PC-3 (cell line): ENCODE results near the gene PSMD14. TPM values are rescaled to one million over a fixed set of nuclear protein-coding genes. Genes with fewer than 3 reads are reported as not detected.

Experiments used
- ATAC-seq: fragments of 200-7000 bp; cut with Tn5 transposase; 2 replicates; pipeline ENCODE4 v1.9.1; 2020; ENCODE audit warnings: mild to moderate bottlenecking, moderate library complexity
- BruUV-seq: library from RNA; stranded (reverse); fragments of 400-500 nt; replicated peaks from 2 replicates; lab custom pipeline; 2021; lab: Mats Ljungman, UMichigan
- CTCF ChIA-PET: fragments of 300-600 bp; sonication (Branson Sonifier 250); formaldehyde crosslinking; loops from one replicate; lab custom pipeline; 2022; ENCODE audit warnings: antibody characterized with exemption; lab: Charles Lee
- POLR2A ChIA-PET: fragments of 300-600 bp; sonication (Branson Sonifier 250); formaldehyde crosslinking; loops from one replicate; lab custom pipeline; 2022; ENCODE audit warnings: antibody characterized with exemption; ENCODE audit not compliant: unreplicated experiment; lab: Charles Lee
- DNase-seq: peaks from one replicate; pipeline ENCODE4 v3.0.0-alpha.2; 2015
- H2AFZ ChIP-seq: fragments of 300-600 bp; sonication (generic); 2 replicates; pipeline ENCODE4 v1.6.0; 2016; ENCODE audit warnings: antibody characterized with exemption, low read length
- H3F3A ChIP-seq: fragments of 300-600 bp; sonication (generic); one replicate; pipeline ENCODE4 v1.6.0; 2017; ENCODE audit warnings: antibody characterized with exemption, low read length, control low read depth, mild to moderate bottlenecking; ENCODE audit not compliant: unreplicated experiment
- H3K27ac ChIP-seq: fragments of 300-600 bp; sonication (generic); 2 replicates; pipeline ENCODE4 v1.5.1; 2016; ENCODE audit warnings: mild to moderate bottlenecking, low read length
- H3K27me3 ChIP-seq: fragments of 300-600 bp; sonication (generic); 2 replicates; pipeline ENCODE4 v1.6.1; 2016; ENCODE audit warnings: low read length, mixed read lengths
- H3K36me3 ChIP-seq: fragments of 300-600 bp; sonication (generic); 2 replicates; pipeline ENCODE4 v1.6.1; 2016; ENCODE audit warnings: low read depth, mixed run types, low read length, mixed read lengths
- H3K4me1 ChIP-seq: fragments of 300-600 bp; sonication (generic); 2 replicates; pipeline ENCODE4 v1.5.1; 2016; ENCODE audit warnings: low read length; ENCODE audit not compliant: insufficient read depth
- H3K4me2 ChIP-seq: fragments of 300-600 bp; sonication (generic); 2 replicates; pipeline ENCODE4 v1.6.0; 2016; ENCODE audit warnings: low read length
- H3K4me3 ChIP-seq: fragments of 300-600 bp; sonication (generic); 2 replicates; pipeline ENCODE4 v1.5.1; 2016; ENCODE audit warnings: mild to moderate bottlenecking, low read length, mixed read lengths
- H3K79me2 ChIP-seq: fragments of 300-600 bp; sonication (generic); 2 replicates; pipeline ENCODE4 v1.6.1; 2017; ENCODE audit warnings: low read length, mixed read lengths
- H3K9ac ChIP-seq: fragments of 300-600 bp; sonication (generic); 2 replicates; pipeline ENCODE4 v1.6.0; 2016; ENCODE audit warnings: mild to moderate bottlenecking, low read length
- H3K9me2 ChIP-seq: fragments of 300-600 bp; sonication (generic); replicated peaks from 2 replicates; pipeline ENCODE4 v1.6.1; 2016; ENCODE audit warnings: mixed run types, low read length, mixed read lengths
- H3K9me3 ChIP-seq: fragments of 300-600 bp; sonication (generic); 2 replicates; pipeline ENCODE4 v1.6.1; 2016; ENCODE audit warnings: low read length, mixed read lengths
- H4K20me1 ChIP-seq: fragments of 300-600 bp; sonication (generic); 2 replicates; pipeline ENCODE4 v1.6.1; 2016; ENCODE audit warnings: low read length, mixed read lengths
- CTCF ChIP-seq: fragments of 300-600 bp; sonication (generic); conservative IDR thresholded peaks from 2 replicates; pipeline ENCODE4 v1.5.1; 2017; ENCODE audit warnings: antibody characterized with exemption, low read depth, mild to moderate bottlenecking, low read length
- EZH2 ChIP-seq: fragments of 300-600 bp; sonication (generic); IDR thresholded peaks from one replicate; pipeline ENCODE4 v1.6.1; 2017; ENCODE audit warnings: antibody characterized with exemption, mild to moderate bottlenecking, low read length; ENCODE audit not compliant: unreplicated experiment
- EZH2phosphoT487 ChIP-seq: fragments of 300-600 bp; sonication (generic); IDR thresholded peaks from 2 replicates; pipeline ENCODE4 v1.6.1; 2018; ENCODE audit warnings: mild to moderate bottlenecking, antibody characterized with exemption, low read length, borderline replicate concordance
- intact Hi-C: fragments of 100-400 bp; cut with micrococcal nuclease; formaldehyde crosslinking; loops from 2 replicates; pipeline ENCODE4 v1.9.0; 2023
- total RNA-seq: library from RNA; depleted of rRNA; stranded (reverse); fragments of >200 nt; gene quantifications from 2 replicates; pipeline ENCODE4 v1.2.3, GENCODE V29; 2014

The PSMD14 gene
- total RNA-seq, 1 experiment from 2014 or later = 151 TPM

GRCh38 chr2:161409308-161409907 lies 101.2 kb downstream of the PSMD14 start:
- ATAC-seq (no peak), DNase-seq (no peak)
- no peak overlapping the region for H3K4me2 ChIP-seq
- no peak overlapping the region for H3K9ac ChIP-seq
- no peaks in the 10 kb centered on the region for H3K27me3 ChIP-seq
- no peaks in the 10 kb centered on the region for H3K9me3 ChIP-seq
- BruUV-seq = no TSS peak
- H3K9me2 ChIP-seq = no peaks in the 10 kb centered on the region
- no peaks in the 10 kb centered on the region for H3K79me2 ChIP-seq
- intact Hi-C loops = no loop called here
- H3F3A ChIP-seq = no peaks in the 10 kb centered on the region
- H3K36me3 ChIP-seq = peaks cover 7% of the 10 kb centered on the region; the same call in 1 of the 2 replicates
- H3K27ac ChIP-seq = no peak overlapping the region
- no peak overlapping the region for H2AFZ ChIP-seq
- H3K4me1 ChIP-seq = peaks cover 14% of the 10 kb centered on the region
- no peak overlapping the region for H3K4me3 ChIP-seq
- POLR2A ChIA-PET = no interaction called here
- CTCF ChIA-PET = no interaction called here
- no peak for TF ChIP-seq EZH2phosphoT487
- TF ChIP-seq CTCF = no peak
- TF ChIP-seq EZH2 = no peak
- no peaks in the 10 kb centered on the region for H4K20me1 ChIP-seq

- POLR2A ChIA-PET = interaction anchor here (0.6 kb wide), 1 partner anchor 648 kb away, joined by 3 read pairs; no protein-coding TSS in a partner anchor
- CTCF ChIA-PET = no interaction called here
- Histone ChIP-seq H3K4me3 (no peak overlapping the region), H3K9ac (no peak overlapping the region), H3K4me1 (peaks cover 19% of the 10 kb centered on the region), H3F3A (no peaks in the 10 kb centered on the region), H3K4me2 (no peak overlapping the region), H3K27ac (no peak overlapping the region), H3K36me3 (peaks cover 7% of the 10 kb centered on the region; the same call in 1 of the 2 replicates), H4K20me1 (no peaks in the 10 kb centered on the region), H3K9me2 (no peaks in the 10 kb centered on the region), H3K79me2 (no peaks in the 10 kb centered on the region), H3K27me3 (no peaks in the 10 kb centered on the region), H3K9me3 (no peaks in the 10 kb centered on the region), H2AFZ (no peak overlapping the region)
- TF ChIP-seq CTCF (no peak), EZH2phosphoT487 (no peak), EZH2 (no peak)
- ATAC-seq (no peak), DNase-seq (no peak)
- intact Hi-C loops = loop anchor here (5.0 to 10.0 kb wide), 3 partner anchors 142 to 532 kb away; no protein-coding TSS in a partner anchor
- no TSS peak for BruUV-seq
These were observed 104.1 kb downstream of the PSMD14 start for GRCh38 chr2:161412346-161412745.
